ENCODE measurements around the gene DSC3.

The DSC3 gene

DNA sequence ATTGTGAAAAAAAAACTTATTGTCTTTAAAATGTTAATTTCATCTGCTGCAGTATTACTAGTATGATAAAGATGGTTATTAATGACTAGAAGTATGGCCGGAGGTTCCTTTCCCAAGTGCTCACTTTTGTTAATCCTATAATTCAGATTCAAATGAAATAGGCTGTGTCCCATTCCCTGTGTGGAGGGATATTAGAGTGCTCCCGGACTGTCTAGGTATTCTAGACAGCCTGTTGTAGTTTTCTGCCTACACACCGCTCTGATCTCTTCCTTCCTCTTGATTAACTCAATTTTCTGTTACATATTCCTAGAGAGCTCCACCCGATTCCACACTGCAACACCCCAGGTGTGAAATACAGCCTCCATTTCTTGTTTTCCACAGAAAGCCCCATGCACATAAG lies 15.4 kb upstream of the DSC3 start:
- no peak for DNase-seq (ENCODE audit: low read depth)
- TF ChIP-seq, protein P1, sequence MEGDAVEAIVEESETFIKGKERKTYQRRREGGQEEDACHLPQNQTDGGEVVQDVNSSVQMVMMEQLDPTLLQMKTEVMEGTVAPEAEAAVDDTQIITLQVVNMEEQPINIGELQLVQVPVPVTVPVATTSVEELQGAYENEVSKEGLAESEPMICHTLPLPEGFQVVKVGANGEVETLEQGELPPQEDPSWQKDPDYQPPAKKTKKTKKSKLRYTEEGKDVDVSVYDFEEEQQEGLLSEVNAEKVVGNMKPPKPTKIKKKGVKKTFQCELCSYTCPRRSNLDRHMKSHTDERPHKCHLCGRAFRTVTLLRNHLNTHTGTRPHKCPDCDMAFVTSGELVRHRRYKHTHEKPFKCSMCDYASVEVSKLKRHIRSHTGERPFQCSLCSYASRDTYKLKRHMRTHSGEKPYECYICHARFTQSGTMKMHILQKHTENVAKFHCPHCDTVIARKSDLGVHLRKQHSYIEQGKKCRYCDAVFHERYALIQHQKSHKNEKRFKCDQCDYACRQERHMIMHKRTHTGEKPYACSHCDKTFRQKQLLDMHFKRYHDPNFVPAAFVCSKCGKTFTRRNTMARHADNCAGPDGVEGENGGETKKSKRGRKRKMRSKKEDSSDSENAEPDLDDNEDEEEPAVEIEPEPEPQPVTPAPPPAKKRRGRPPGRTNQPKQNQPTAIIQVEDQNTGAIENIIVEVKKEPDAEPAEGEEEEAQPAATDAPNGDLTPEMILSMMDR (IDR thresholded peaks at IDR 0.05; ENCODE audit: low read depth, low read length, missing control alignments) = no peak
- in situ Hi-C loops (cut with HindIII; ENCODE audit: low sequenced_read_pairs) = no loop called here
- no peak overlapping the region for H3K4me3 ChIP-seq (ENCODE audit: low read depth, low read length)

DNA sequence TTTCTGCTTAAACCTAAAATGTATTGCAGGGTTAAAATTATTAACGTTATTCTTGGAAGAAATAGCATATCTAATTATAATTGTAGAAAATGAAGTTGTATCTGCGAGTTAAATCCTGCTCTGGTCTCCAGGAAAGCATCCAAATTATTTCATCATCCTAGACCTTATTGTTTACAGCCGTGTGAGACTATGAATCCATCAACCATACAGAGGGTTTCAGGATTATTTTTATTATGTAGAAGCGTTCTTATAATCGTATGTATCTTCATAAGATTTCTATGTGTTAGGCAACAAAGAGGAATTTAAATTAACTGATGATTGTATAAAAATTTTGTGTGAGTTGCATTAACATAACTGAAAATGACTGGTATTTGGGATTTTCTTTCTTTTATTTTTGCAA lies 14.5 kb upstream of the DSC3 start:
- no peak overlapping the region for H3K4me3 ChIP-seq (ENCODE audit: low read depth, low read length)
- DNase-seq (ENCODE audit: low read depth) = no peak
- in situ Hi-C loops (cut with HindIII; ENCODE audit: low sequenced_read_pairs) = no loop called here
- TF ChIP-seq, protein P1 (IDR thresholded peaks at IDR 0.05; ENCODE audit: low read depth, low read length, missing control alignments) = no peak

DNA sequence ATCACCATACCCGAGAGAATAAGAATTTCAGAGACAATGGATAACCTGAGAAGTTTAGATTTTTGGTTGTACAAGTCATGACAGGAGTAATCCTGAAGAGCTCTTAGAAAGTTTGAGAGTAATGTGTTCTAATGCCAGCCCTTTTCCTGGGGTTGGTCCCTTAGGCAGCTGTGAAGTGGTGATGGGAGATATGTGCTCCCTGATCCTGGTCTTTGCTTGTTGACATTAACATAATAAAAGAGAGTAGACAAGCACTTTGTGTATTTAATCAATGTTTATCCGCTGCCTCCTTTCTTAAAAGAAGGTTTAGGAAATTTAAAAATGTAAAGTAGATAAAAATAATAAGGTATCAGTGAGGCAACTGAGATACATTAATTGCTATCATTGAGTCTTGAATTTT lies 13.8 kb upstream of the DSC3 start:
- in situ Hi-C loops (cut with HindIII; ENCODE audit: low sequenced_read_pairs) = no loop called here
- TF ChIP-seq, protein P1 (IDR thresholded peaks at IDR 0.05; ENCODE audit: low read depth, low read length, missing control alignments) = no peak

DNA sequence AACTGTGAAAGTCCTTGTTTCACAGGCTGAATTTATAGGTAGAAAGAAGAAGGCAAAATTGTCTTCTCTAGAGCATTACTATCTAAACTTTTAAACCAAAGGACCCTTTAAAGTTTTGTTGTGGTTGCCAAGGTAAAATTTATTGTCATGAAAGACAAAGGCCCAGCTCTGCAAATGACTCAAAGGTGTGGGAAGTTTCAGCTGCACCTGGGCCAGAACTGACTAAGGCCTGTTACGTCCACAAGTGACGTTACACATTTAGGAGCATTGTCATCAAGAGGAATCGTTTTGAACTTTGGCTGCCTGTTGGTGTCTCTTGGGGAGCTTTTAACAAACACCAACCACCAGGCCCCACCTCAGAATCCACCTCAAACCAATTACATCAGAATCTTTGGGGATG lies 8.1 kb upstream of the DSC3 start:
- no peak overlapping the region for H3K4me3 ChIP-seq (ENCODE audit: low read depth, low read length)
- no peak for DNase-seq (ENCODE audit: low read depth)
- TF ChIP-seq, protein P1 (IDR thresholded peaks at IDR 0.05; ENCODE audit: low read depth, low read length, missing control alignments) = no peak
- in situ Hi-C loops (cut with HindIII; ENCODE audit: low sequenced_read_pairs) = no loop called here

More for the DNA sequence above, 13.8 kb upstream of the DSC3 start:
- DNase-seq (ENCODE audit: low read depth) = no peak
- no peak overlapping the region for H3K4me3 ChIP-seq (ENCODE audit: low read depth, low read length)

DNA sequence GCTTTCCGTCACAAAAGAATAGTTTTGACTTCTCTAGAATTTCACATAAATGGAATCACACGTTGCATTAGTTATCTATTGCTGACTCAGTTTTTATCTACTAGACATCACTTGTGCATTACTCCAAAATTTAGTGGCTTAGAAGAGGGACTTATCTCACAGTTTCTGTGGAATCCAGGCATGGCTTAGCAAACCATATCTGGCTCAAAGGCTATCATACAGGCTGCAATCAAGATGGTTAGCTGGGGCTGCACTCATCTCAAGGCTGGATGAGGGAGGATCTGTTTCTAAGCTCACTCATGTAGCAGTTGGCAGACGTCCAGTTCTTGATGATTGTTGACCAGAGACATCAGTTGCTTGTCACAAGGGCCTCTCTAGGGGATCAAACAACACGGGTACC lies 6.6 kb upstream of the DSC3 start:
- DNase-seq (ENCODE audit: low read depth) = no peak
- in situ Hi-C loops (cut with HindIII; ENCODE audit: low sequenced_read_pairs) = no loop called here
- H3K4me3 ChIP-seq (ENCODE audit: low read depth, low read length) = no peak overlapping the region
- TF ChIP-seq, protein P1 (IDR thresholded peaks at IDR 0.05; ENCODE audit: low read depth, low read length, missing control alignments) = no peak

DNA sequence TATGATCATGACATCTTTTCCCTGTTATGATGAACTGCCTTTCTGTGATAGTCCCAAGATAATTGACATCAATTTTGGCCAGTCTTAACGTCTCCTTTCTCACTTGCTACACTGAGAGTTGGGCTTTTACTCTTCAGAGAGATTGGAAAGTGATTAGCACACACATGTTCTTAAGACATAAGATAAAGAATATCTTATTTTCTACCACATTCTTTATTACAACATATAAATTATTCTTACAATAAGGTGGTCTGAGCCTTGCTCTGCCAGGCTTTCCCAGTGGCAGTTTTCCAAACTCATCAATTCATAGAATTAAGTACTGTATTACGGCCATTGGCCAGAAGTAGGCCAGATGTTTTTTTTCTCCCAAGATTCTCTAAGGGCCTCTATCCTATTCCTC lies 5.7 kb upstream of the DSC3 start:
- in situ Hi-C loops (cut with HindIII; ENCODE audit: low sequenced_read_pairs) = no loop called here
- TF ChIP-seq, protein P1 (IDR thresholded peaks at IDR 0.05; ENCODE audit: low read depth, low read length, missing control alignments) = no peak
- no peak for DNase-seq (ENCODE audit: low read depth)

DNA sequence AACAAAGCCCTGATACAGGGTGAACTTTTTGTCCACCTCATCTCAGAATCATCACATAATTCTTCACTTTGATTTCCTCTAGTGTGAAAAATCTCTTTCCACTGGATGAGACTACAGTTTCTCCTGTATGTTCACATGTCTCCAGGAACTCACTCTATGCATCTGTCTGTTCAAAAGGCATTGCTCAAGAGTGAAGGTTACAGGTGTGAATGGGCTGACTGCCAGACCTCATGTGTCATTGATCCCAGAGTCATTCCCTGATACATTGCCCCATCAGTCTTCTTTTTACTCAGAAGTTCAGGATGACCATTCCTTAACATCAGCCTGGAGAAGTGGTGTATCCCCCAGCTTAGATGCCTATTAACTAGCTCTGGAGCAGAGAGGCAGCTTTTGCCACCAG lies 4.4 kb upstream of the DSC3 start:
- TF ChIP-seq, protein P1 (IDR thresholded peaks at IDR 0.05; ENCODE audit: low read depth, low read length, missing control alignments) = no peak
- in situ Hi-C loops (cut with HindIII; ENCODE audit: low sequenced_read_pairs) = no loop called here
- H3K4me3 ChIP-seq (ENCODE audit: low read depth, low read length) = no peak overlapping the region
- DNase-seq (ENCODE audit: low read depth) = no peak

More for the DNA sequence above, 5.7 kb upstream of the DSC3 start:
- H3K4me3 ChIP-seq (ENCODE audit: low read depth, low read length) = no peak overlapping the region
